HCT116 (cell line): ENCODE results near the gene BTBD9.

Experiments used
- ATF3 ChIP-seq: IDR thresholded peaks from 2 replicates; pipeline ENCODE4 v1.6.1; 2012
- CBX3 ChIP-seq: IDR thresholded peaks from 2 replicates; pipeline ENCODE4 v1.6.1; 2012; ENCODE audit warnings: low read depth
- CEBPB ChIP-seq: IDR thresholded peaks from 2 replicates; pipeline ENCODE4 v1.6.1; 2012; ENCODE audit warnings: low read depth
- CTCF ChIP-seq, 3 experiments: fragments of 200-600 bp in 1 of 3; sonication (generic) in 1 of 3; IDR thresholded peaks in 2 of 3; conservative IDR thresholded peaks in 1 of 3; 2 replicates each; pipeline ENCODE4 v1.5.1; 2012 to 2017; ENCODE audit warnings: low read depth in 2 of 3, low read length in 2 of 3, antibody characterized with exemption in 1 of 3, borderline replicate concordance in 1 of 3, control low read depth in 1 of 3, mild to moderate bottlenecking in 1 of 3, mixed read lengths in 1 of 3, mixed run types in 1 of 3, moderate library complexity in 1 of 3; ENCODE audit not compliant: insufficient read depth in 1 of 3
- EZH2 ChIP-seq: fragments of 200-600 bp; sonication (generic); IDR thresholded peaks from 2 replicates; pipeline ENCODE4 v1.6.1; 2017; ENCODE audit warnings: antibody characterized with exemption, mixed run types
- EZH2phosphoT487 ChIP-seq: fragments of 200-600 bp; IDR thresholded peaks from 2 replicates; pipeline ENCODE4 v1.6.1; 2018; ENCODE audit warnings: antibody characterized with exemption, borderline replicate concordance
- MAX ChIP-seq: IDR thresholded peaks from 2 replicates; pipeline ENCODE4 v1.6.1; 2012
- POLR2A ChIP-seq: IDR thresholded peaks from 2 replicates; pipeline ENCODE4 v1.7.0; 2011; ENCODE audit warnings: borderline replicate concordance; ENCODE audit not compliant: insufficient read depth, insufficient read length; ENCODE audit errors: extremely low read depth
- POLR2AphosphoS5 ChIP-seq: IDR thresholded peaks from 2 replicates; pipeline ENCODE4 v1.6.1; 2011; ENCODE audit warnings: mild to moderate bottlenecking, low read depth, low read length, moderate library complexity
- REST ChIP-seq: IDR thresholded peaks from 2 replicates; pipeline ENCODE4 v1.6.1; 2012; ENCODE audit warnings: low read depth
- TCF7L2 ChIP-seq: IDR thresholded peaks from 2 replicates; pipeline ENCODE4 v1.7.0; 2011; ENCODE audit warnings: borderline replicate concordance, inconsistent platforms; ENCODE audit not compliant: insufficient read depth, insufficient read length; ENCODE audit errors: extremely low read depth
- ZBTB33 ChIP-seq: IDR thresholded peaks from 2 replicates; pipeline ENCODE4 v1.6.1; 2011; ENCODE audit warnings: mild to moderate bottlenecking, low read length, moderate library complexity; ENCODE audit not compliant: insufficient replicate concordance; ENCODE audit errors: extremely low read depth
- ZNF274 ChIP-seq: fragments of 200-500 bp; sonication (Bioruptor generic); IDR thresholded peaks from 2 replicates; pipeline ENCODE4 v1.6.1; 2014; ENCODE audit warnings: mild to moderate bottlenecking, low read depth, low read length, inconsistent platforms

GRCh38 chr6:38636027-38636426 lies 3.7 kb downstream of the BTBD9 start:
- TF ChIP-seq CEBPB (no peak), EZH2 (no peak), ZBTB33 (no peak), ATF3 (no peak), POLR2A (no peak), CTCF (IDR thresholded peaks at IDR 0.05 in 2 of 3, conservative IDR thresholded peaks at IDR 0.05 in 1 of 3; ENCODE audit: borderline replicate concordance in 1 of 3, insufficient read depth in 1 of 3, low read depth in 2 of 3, low read length in 2 of 3) (no peak), ZNF274 (no peak), POLR2AphosphoS5 (no peak), CBX3 (no peak), TCF7L2 (no peak), REST (no peak), EZH2phosphoT487 (no peak), MAX (no peak)
